ENCODE results near the gene ADRM1.

ADRM1 gene

DNA sequence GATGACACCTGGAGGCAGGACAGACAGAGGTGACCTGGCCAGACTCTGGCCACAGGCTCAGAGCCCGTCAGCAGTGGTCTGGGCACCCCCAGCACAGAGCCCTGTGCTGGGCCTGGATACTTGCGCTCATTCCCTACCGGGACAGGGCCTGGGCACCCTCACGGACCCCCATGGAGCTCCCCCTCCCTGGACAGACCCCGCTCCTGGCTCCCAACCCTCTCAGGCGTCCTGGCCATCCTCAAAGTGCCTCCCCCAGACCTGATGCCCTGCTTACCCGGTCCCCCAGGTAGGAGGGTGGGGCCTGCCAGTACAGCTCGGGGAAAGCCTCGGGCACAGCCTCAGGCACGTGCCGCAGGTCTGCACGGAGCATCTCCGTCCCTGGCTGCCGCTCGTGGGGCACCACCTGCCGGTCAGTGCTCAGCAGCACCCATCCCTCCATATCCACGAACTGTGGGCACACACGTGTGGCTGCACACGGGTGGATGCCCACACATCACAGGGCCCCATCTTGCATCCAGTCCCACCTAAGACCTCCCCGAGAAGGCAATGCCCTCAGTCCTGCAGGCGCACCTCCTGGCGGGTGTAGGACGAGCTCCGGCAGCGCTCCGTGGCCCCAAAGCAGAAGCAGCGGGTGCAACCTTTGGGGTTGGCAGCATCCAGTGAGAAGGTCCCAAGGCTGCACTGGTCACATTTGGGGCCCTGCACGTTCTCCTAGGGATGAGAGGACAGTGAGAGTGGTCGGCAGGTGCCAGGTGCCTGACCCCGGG, 24.3 kb downstream of the ADRM1 start:
- DNase-seq (ENCODE audit: extremely low read depth, low read depth): no peak
- TF ChIP-seq, protein P1, sequence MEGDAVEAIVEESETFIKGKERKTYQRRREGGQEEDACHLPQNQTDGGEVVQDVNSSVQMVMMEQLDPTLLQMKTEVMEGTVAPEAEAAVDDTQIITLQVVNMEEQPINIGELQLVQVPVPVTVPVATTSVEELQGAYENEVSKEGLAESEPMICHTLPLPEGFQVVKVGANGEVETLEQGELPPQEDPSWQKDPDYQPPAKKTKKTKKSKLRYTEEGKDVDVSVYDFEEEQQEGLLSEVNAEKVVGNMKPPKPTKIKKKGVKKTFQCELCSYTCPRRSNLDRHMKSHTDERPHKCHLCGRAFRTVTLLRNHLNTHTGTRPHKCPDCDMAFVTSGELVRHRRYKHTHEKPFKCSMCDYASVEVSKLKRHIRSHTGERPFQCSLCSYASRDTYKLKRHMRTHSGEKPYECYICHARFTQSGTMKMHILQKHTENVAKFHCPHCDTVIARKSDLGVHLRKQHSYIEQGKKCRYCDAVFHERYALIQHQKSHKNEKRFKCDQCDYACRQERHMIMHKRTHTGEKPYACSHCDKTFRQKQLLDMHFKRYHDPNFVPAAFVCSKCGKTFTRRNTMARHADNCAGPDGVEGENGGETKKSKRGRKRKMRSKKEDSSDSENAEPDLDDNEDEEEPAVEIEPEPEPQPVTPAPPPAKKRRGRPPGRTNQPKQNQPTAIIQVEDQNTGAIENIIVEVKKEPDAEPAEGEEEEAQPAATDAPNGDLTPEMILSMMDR (IDR thresholded peaks at IDR 0.05; ENCODE audit: low read depth, low read length): no peak

DNA sequence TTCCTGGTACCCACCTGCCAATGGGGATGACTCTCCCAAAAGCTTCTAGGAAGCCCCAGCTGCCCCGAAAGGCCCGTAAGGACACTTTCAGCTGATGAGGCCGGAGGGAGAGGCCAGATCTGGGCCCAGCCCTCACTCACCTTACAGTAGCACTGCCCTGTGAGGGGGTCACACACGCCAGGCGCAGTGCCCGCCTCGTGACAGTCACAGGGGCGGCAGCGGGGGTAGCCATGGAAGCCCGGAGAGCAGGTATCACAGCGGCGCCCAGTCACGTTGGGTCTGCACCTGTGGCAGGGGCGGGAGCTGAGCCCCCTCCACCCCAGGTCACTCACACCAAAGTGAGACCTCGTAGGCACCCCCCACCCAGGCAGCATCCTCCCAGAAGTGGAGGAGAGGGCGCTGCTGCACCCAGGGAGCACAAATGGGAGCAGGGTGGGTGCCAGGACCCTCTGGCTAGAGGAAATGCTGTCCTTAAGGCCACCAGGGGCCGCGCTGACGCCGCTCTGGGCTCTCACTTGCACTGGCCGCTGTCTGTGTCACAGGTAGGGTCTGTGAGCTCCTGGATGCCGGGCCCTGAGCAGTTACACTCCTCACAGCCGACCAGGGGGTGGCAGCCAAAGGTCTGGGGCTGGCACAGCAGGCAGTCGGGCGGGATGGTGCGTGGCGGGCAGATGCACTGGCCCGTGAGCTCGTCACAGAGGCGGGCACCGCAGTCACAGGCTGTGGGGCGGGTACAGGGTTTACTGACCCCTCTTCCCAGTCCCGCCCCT, 25.1 kb downstream of the ADRM1 start:
- DNase-seq (ENCODE audit: extremely low read depth, low read depth): no peak
- TF ChIP-seq, protein P1 (IDR thresholded peaks at IDR 0.05; ENCODE audit: low read depth, low read length): no peak

DNA sequence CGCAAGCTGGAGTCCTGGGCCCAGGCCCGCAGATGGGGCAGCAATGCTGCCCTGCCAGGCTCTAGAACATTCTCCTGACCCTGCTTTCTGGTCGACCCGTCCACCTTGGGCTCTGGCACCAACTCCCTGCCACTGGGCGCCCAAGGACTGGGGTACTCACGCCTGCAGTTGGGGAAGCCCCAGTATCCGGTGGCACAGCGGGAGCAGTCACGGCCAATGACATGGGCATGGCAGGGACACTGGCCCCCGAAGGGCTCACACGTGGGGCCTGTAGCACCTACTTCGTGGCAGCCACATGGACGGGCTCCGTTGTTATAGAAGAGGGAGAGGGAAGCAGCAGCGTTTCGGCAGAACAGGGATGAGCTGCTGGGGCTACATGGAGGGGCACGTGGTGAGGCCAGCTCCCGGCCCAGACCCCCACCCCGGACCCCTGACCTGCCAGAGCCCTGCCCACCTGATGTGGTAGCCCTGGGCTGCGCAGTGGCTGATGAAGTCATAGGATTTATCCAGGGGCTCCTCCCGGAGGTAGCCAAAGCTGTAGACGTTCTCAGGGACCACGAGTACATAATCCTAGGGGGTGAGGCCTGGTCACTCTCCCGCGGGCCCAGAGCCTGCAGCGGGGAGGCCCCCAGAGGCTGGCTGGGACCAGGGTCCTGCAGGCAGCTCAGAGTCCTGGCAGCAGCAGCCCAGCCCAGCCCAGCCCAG, 26.0 kb downstream of the ADRM1 start:
- no peak for DNase-seq (ENCODE audit: extremely low read depth, low read depth)
- TF ChIP-seq, protein P1 (IDR thresholded peaks at IDR 0.05; ENCODE audit: low read depth, low read length): no peak

DNA sequence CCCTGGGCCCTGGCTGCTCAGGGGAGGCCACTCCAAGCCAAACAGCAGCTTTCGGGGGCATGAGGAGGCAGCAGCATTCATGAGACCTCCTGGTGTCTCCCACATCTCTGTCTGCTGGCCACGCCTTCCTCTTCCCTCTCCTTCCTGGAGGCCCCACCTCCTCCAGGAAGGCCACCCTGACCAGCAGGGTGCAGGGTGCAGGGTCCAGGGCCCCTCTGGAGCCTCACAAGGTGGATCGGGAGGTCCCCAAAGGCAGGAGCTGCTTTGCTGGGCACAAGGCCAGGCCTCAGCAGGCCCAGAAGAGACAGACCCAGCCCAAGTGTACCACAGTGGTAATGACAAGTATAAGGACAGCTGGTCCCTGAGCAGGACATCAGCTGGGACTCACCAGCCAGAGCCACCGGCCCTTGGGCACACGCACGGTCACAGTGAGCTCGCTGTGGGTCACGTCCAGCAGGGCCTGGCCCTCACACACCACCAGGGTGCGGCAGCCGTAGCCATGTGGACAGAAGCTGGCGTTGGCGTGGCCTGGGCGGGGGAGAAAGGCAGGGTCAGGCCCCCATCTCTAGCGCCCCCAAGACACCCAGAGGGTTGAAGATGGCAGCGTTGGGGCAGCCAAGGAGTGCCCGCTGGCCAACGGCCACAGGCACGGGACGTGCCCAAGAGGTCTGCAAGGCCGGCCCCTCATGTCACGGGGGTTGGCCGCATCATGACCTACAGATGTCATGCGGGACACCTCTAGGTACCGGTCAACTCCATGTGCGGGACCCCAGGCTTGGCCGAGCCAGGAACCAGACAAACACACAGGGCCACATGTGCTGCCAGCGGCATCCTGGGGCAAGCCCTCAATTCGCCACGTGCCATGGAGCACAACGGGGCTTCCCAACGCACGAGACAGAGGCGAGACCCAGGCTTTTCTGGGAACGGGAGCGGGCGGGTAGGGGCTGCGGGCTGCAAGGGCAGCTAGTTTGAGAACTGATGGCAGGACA, 26.9 kb downstream of the ADRM1 start:
- TF ChIP-seq, protein P1 (IDR thresholded peaks at IDR 0.05; ENCODE audit: low read depth, low read length): no peak
- no peak for DNase-seq (ENCODE audit: extremely low read depth, low read depth)

DNA sequence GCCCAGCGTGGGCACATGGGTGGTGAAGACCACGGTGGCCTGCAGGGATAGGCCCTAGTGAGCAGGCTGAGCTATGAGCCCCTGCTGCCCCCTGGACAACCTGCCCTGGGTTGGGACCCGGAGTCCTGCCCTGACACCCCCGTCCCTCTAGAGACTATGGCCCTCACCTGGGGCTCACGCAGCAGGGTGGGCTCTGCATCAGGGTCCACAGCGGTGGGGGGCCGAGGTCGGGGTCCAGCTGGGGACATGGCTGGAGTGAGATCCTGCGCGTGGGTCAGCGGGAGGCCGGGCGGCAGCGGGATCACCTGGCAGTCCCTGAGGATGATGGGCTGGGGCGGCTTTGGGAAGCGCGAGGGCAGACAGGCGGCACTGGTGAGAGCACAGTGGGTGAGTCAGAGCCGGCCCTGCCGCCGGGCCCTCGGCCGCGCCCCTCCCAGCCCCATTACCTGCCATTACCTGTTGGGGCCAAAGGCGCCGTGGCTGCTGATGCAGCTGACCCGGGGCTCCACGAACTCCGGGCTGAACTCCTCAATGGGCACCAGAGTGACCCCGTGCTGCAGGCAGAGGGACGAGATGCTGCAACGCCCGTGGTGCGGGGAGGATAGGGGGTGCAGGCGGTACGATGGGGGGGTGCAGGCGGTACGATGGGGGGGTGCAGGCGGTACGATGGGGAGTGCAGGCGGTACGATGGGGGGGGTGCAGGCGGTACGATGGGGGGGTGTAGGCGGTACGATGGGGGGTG, 27.9 kb downstream of the ADRM1 start:
- TF ChIP-seq, protein P1 (IDR thresholded peaks at IDR 0.05; ENCODE audit: low read depth, low read length): no peak
- no peak for DNase-seq (ENCODE audit: extremely low read depth, low read depth)

DNA sequence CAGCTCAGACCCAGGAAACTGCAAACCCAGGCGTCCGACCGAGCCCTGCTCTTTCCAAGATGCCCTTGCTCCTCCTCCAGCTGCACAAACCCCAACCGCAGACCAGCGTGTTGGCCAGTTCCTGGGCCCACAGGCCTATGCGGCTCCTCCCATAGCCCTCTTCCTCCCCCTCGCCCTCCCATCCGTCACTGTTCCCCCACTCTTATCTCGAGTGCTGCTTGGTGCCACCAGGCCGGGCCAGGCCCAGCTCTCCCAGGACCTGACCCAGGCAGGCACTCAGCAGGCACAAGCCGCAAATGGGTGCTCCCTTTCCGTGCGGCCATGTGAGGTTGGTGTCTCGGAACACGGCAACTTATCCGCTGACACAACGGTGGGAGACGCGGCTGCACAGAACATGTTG, 28.6 kb downstream of the ADRM1 start:
- TF ChIP-seq, protein P1 (IDR thresholded peaks at IDR 0.05; ENCODE audit: low read depth, low read length): no peak
- DNase-seq (ENCODE audit: extremely low read depth, low read depth): no peak
